H1 (cell line): ENCODE results near the gene AQP12A. TPM values are rescaled to one million over a fixed set of nuclear protein-coding genes. Genes with fewer than 3 reads are reported as not detected.
A peak's percentile ranks its signal among the peaks of the same experiment; 100 is the strongest.

Experiments
- CTCF ChIA-PET: fragments of 300-600 bp; sonication (Branson Sonifier 250); formaldehyde crosslinking; loops from one replicate; lab custom pipeline; 2021; ENCODE audit not compliant: partially characterized antibody; lab: Charles Lee
- POLR2A ChIA-PET: fragments of 300-600 bp; sonication (Branson Sonifier 250); formaldehyde crosslinking; loops from one replicate; lab custom pipeline; 2021; ENCODE audit warnings: inconsistent platforms; ENCODE audit not compliant: partially characterized antibody; lab: Charles Lee
- DNase-seq, 2 experiments: peaks; one replicate each; pipeline versions ENCODE4 v3.0.0 to v3.0.0-alpha.2; 2010 to 2022; ENCODE audit warnings: low spot score in 2 of 2, low read depth in 1 of 2, mixed read lengths in 1 of 2
- FAIRE-seq: peaks from 2 replicates; lab custom pipeline; 2011; peaks lifted over from hg19 to GRCh38; lab: Jason Lieb, UNC
- H2AFZ ChIP-seq: 2 replicates; pipeline ENCODE4 v1.8.1; 2012; ENCODE audit warnings: low read length, inconsistent platforms
- H2AK5ac ChIP-seq: 2 replicates; pipeline ENCODE4 v1.6.1; 2013; ENCODE audit warnings: low read depth, low read length
- H2BK120ac ChIP-seq: replicated peaks from 2 replicates; pipeline ENCODE3; 2013; ENCODE audit warnings: low read depth, low read length, inconsistent platforms
- H2BK12ac ChIP-seq: 2 replicates; pipeline ENCODE4 v1.6.1; 2013; ENCODE audit warnings: low read depth, low read length
- H2BK15ac ChIP-seq: 2 replicates; pipeline ENCODE4 v1.6.1; 2013; ENCODE audit warnings: low read length
- H2BK20ac ChIP-seq: 2 replicates; pipeline ENCODE4 v1.6.1; 2013; ENCODE audit warnings: low read length
- H2BK5ac ChIP-seq: 2 replicates; pipeline ENCODE4 v1.6.1; 2013; ENCODE audit warnings: low read depth, low read length
- H3K14ac ChIP-seq: 2 replicates; pipeline ENCODE4 v1.6.1; 2013; ENCODE audit warnings: inconsistent platforms; ENCODE audit not compliant: insufficient read length
- H3K18ac ChIP-seq: 2 replicates; pipeline ENCODE4 v1.6.1; 2013; ENCODE audit warnings: low read length; ENCODE audit errors: extremely low read depth
- H3K23ac ChIP-seq: 2 replicates; pipeline ENCODE4 v1.6.1; 2013; ENCODE audit warnings: inconsistent platforms; ENCODE audit not compliant: insufficient read length
- H3K23me2 ChIP-seq: 2 replicates; pipeline ENCODE4 v1.6.1; 2013; ENCODE audit warnings: low read depth, low read length
- H3K27ac ChIP-seq: 2 replicates; pipeline ENCODE4 v1.6.1; 2011; ENCODE audit warnings: low read depth, low read length, inconsistent platforms
- H3K27me3 ChIP-seq, 4 experiments: replicated peaks in 1 of 4; 1 replicate in 1 of 4; 2 replicates in 3 of 4; pipeline versions ENCODE4 v1.6.1 to v1.8.1; 2011 to 2013; ENCODE audit warnings: low read length in 3 of 4, mild to moderate bottlenecking in 3 of 4, inconsistent platforms in 2 of 4, mixed read lengths in 2 of 4, moderate library complexity in 1 of 4; ENCODE audit not compliant: control insufficient read depth in 3 of 4, insufficient read depth in 3 of 4; ENCODE audit errors: extremely low read depth in 1 of 4
- H3K36me3 ChIP-seq, 4 experiments: 2 replicates each; pipeline versions ENCODE4 v1.6.1 to v1.8.1; 2011 to 2013; ENCODE audit warnings: mild to moderate bottlenecking in 4 of 4, low read length in 3 of 4, moderate library complexity in 2 of 4, control low read depth in 1 of 4, inconsistent platforms in 1 of 4; ENCODE audit not compliant: insufficient read depth in 4 of 4, control insufficient read depth in 2 of 4
- H3K4ac ChIP-seq: replicated peaks from 2 replicates; pipeline ENCODE3; 2013; ENCODE audit warnings: low read length, low read depth, mixed read lengths, inconsistent platforms; ENCODE audit not compliant: insufficient read length
- H3K4me1 ChIP-seq, 4 experiments: replicated peaks in 1 of 4; 1 replicate in 1 of 4; 2 replicates in 3 of 4; pipeline versions ENCODE4 v1.6.1 to v1.8.1; 2011 to 2013; ENCODE audit warnings: low read length in 3 of 4, inconsistent platforms in 2 of 4, mixed read lengths in 1 of 4; ENCODE audit not compliant: insufficient read depth in 4 of 4, control insufficient read depth in 3 of 4
- H3K4me2 ChIP-seq, 2 experiments: 2 replicates each; pipeline versions ENCODE4 v1.6.1 to v1.8.1; 2011 to 2013; ENCODE audit warnings: low read depth in 2 of 2, low read length in 2 of 2, control low read depth in 1 of 2, inconsistent platforms in 1 of 2, mild to moderate bottlenecking in 1 of 2; ENCODE audit not compliant: insufficient read depth in 1 of 2
- H3K4me3 ChIP-seq, 4 experiments: fragments of 200-600, 300-600 bp in 1 of 4; sonication (generic), shearing (Covaris generic), sonication (Bioruptor Twin) in 1 of 4; 2 replicates each; pipeline versions ENCODE4 v1.5.1 to v1.8.1; 2011 to 2016; ENCODE audit warnings: low read length in 4 of 4, low read depth in 3 of 4, control low read depth in 2 of 4, inconsistent platforms in 2 of 4, mild to moderate bottlenecking in 2 of 4, mixed read lengths in 1 of 4, moderate library complexity in 1 of 4; ENCODE audit not compliant: insufficient read depth in 2 of 4; ENCODE audit errors: extremely low read depth in 1 of 4
- H3K56ac ChIP-seq: replicated peaks from 2 replicates; pipeline ENCODE3; 2013; ENCODE audit warnings: low read depth, mild to moderate bottlenecking, mixed read lengths, low read length, inconsistent platforms; ENCODE audit not compliant: insufficient read length
- H3K79me1 ChIP-seq: 2 replicates; pipeline ENCODE4 v1.6.1; 2013; ENCODE audit warnings: low read depth, low read length, control low read depth
- H3K79me2 ChIP-seq, 2 experiments: 2 replicates each; pipeline versions ENCODE4 v1.6.1 to v1.8.1; 2012 to 2013; ENCODE audit warnings: low read length in 2 of 2, mild to moderate bottlenecking in 2 of 2, inconsistent platforms in 1 of 2; ENCODE audit not compliant: insufficient read depth in 2 of 2, control insufficient read depth in 1 of 2
- H3K9ac ChIP-seq, 4 experiments: replicated peaks in 1 of 4; 1 replicate in 1 of 4; 2 replicates in 3 of 4; pipeline versions ENCODE4 v1.6.1 to v1.8.1; 2011 to 2013; ENCODE audit warnings: low read depth in 3 of 4, low read length in 3 of 4, control low read depth in 2 of 4, mild to moderate bottlenecking in 2 of 4, moderate library complexity in 2 of 4, inconsistent platforms in 1 of 4; ENCODE audit errors: extremely low read depth in 1 of 4
- H3K9me3 ChIP-seq, 2 experiments: 2 replicates each; pipeline versions ENCODE4 v1.6.1 to v1.8.1; 2012 to 2013; ENCODE audit warnings: mild to moderate bottlenecking in 2 of 2, moderate library complexity in 2 of 2, control low read depth in 1 of 2, inconsistent platforms in 1 of 2, low read depth in 1 of 2, low read length in 1 of 2, mixed read lengths in 1 of 2; ENCODE audit not compliant: insufficient read depth in 2 of 2
- H4K20me1 ChIP-seq, 2 experiments: replicated peaks in 1 of 2; 2 replicates each; pipeline versions ENCODE3 to v1.8.1; 2011 to 2013; ENCODE audit warnings: inconsistent platforms in 2 of 2, low read length in 2 of 2, mild to moderate bottlenecking in 1 of 2; ENCODE audit not compliant: insufficient read depth in 2 of 2, control insufficient read depth in 1 of 2
- H4K5ac ChIP-seq: 2 replicates; pipeline ENCODE4 v1.6.1; 2013; ENCODE audit warnings: low read length, low read depth, mixed read lengths, inconsistent platforms; ENCODE audit not compliant: insufficient read length
- H4K8ac ChIP-seq: 2 replicates; pipeline ENCODE4 v1.8.0; 2013; ENCODE audit warnings: mild to moderate bottlenecking, moderate library complexity, low read length, inconsistent platforms; ENCODE audit not compliant: insufficient read depth; ENCODE audit errors: extremely low read depth
- H4K91ac ChIP-seq: replicated peaks from 2 replicates; pipeline ENCODE3; 2013; ENCODE audit warnings: low read length, mixed read lengths, inconsistent platforms; ENCODE audit not compliant: insufficient read length
- MAFK ChIP-seq: IDR thresholded peaks from 2 replicates; pipeline ENCODE4 v1.6.1; 2012; ENCODE audit warnings: low read depth, mild to moderate bottlenecking, improper control_type of control experiment, low read length
- WGBS, 2 experiments: shearing (Covaris generic) in 1 of 2; methylation state at CpG; one replicate each; pipeline versions ENCODE4 v1.1.6 to v1.1.7; 2013 to 2015; ENCODE audit warnings: low lambda C conversion rate in 2 of 2, mixed read lengths in 2 of 2, inconsistent platforms in 1 of 2, low coverage in 1 of 2, missing lambda C conversion rate in 1 of 2; ENCODE audit not compliant: insufficient replicate concordance in 2 of 2, insufficient coverage in 1 of 2, insufficient read length in 1 of 2; ENCODE audit errors: extremely low coverage in 1 of 2, missing lambda C conversion rate in 1 of 2; 5-methylcytosine and 5-hydroxymethylcytosine counted together
- polyA plus RNA-seq, 7 experiments: library from polyadenylated mRNA; depleted of rRNA in 3 of 7; stranded (reverse) in 5 of 7; unstranded in 2 of 7; fragments of >200 nt in 5 of 7; fragments of 200-250 nt in 2 of 7; gene quantifications; 1 replicate in 5 of 7; 2 replicates in 1 of 7; 4 replicates in 1 of 7; pipeline versions ENCODE4 v1.2.1 to v1.2.3, GENCODE V29; 2011 to 2013; ENCODE audit warnings: missing spikeins in 2 of 7, mixed read lengths in 2 of 7
- total RNA-seq: library from RNA; stranded (reverse); fragmentation: NEBNext Ultra II Directional; extraction: Animal tissue kit (Norgen Biotek cat#: 25700); gene quantifications from 2 replicates; pipeline ENCODE4 v1.2.1, GENCODE V29; 2021

The AQP12A gene
- total and polyA plus RNA-seq, 2 of the 8 experiments (the other 6 are each of a cell fraction or from before 2014, with no cell fraction given), result not detected

GRCh38 chr2:240643093-240643810, 48.4 kb upstream of the AQP12A start:
- CTCF ChIA-PET, result interaction anchor here (0.6 to 1.5 kb wide), 6 partner anchors 10 to 205 kb away, joined by 3 to 4 read pairs (median 3); no protein-coding TSS in a partner anchor

More at GRCh38 chr2:240643093-240643810, 48.4 kb upstream of the AQP12A start:
- no peak for FAIRE-seq
- H3K23me2 ChIP-seq, result no peaks in the 10 kb centered on the region
- no peak overlapping the region for H3K27ac ChIP-seq
- H4K91ac ChIP-seq, result no peak overlapping the region
- H3K36me3 ChIP-seq, result no peaks in the 10 kb centered on the region
- no peak overlapping the region for H2AK5ac ChIP-seq
- H3K14ac ChIP-seq, result no peak overlapping the region
- no peak overlapping the region for H3K18ac ChIP-seq
- H3K79me1 ChIP-seq, result no peaks in the 10 kb centered on the region
- H2BK120ac ChIP-seq, result no peak overlapping the region
- no peak overlapping the region for H3K4me3 ChIP-seq
- no peak overlapping the region for H3K9ac ChIP-seq
- no peak overlapping the region for H2AFZ ChIP-seq
- H3K23ac ChIP-seq, result no peak overlapping the region
- H4K8ac ChIP-seq, result 0 out of 2 replicates have a peak overlapping the region, but pooled peaks have one; percentile 3
- peaks cover 0 to 2% (median 0%) of the 10 kb centered on the region in 4 experiments; a peak in 3 of 7 replicates for H3K4me1 ChIP-seq
- H3K4me2 ChIP-seq, result no peak overlapping the region
- no peak for TF ChIP-seq MAFK
- peaks cover 0 to 3% (median under 1%) of the 10 kb centered on the region in 4 experiments; a peak in 3 of 7 replicates for H3K27me3 ChIP-seq
- no peaks in the 10 kb centered on the region for H4K20me1 ChIP-seq
- H3K4ac ChIP-seq, result no peak overlapping the region
- H3K79me2 ChIP-seq, result no peaks in the 10 kb centered on the region
- DNase-seq, result peak in 1 of 2 experiments; percentile 37
- H3K9me3 ChIP-seq, result no peaks in the 10 kb centered on the region
- H2BK12ac ChIP-seq, result no peak overlapping the region
- H4K5ac ChIP-seq, result no peak overlapping the region
- H2BK15ac ChIP-seq, result no peak overlapping the region
- H2BK20ac ChIP-seq, result no peak overlapping the region
- POLR2A ChIA-PET, result no interaction called here
- H2BK5ac ChIP-seq, result no peak overlapping the region
- no peak overlapping the region for H3K56ac ChIP-seq
- WGBS, 2 experiments, result 87% methylated on average over 13 of the region's 13 CpGs; no CpG with 5 or more reads in 1 of the 2 experiments
